NB4 (cell line): ENCODE results near the gene CMBL.

Source experiments
- DNase-seq: peaks from one replicate; pipeline ENCODE4 v3.0.0; 2010; ENCODE audit warnings: low read depth
- H3K4me3 ChIP-seq: one replicate; pipeline ENCODE4 v1.5.1; 2011; ENCODE audit warnings: mild to moderate bottlenecking, low read depth, low read length, moderate library complexity
- CTCF ChIP-seq: IDR thresholded peaks from one replicate; pipeline ENCODE4 v1.5.1; 2012; ENCODE audit warnings: low read depth, low read length
- MAX ChIP-seq: IDR thresholded peaks from 2 replicates; pipeline ENCODE4 v1.6.1; 2011; ENCODE audit warnings: low read depth, low read length
- MYC ChIP-seq: IDR thresholded peaks from 2 replicates; pipeline ENCODE4 v1.6.1; 2011; ENCODE audit warnings: low read depth, low read length
- POLR2A ChIP-seq: IDR thresholded peaks from 2 replicates; pipeline ENCODE4 v1.6.1; 2011; ENCODE audit warnings: mild to moderate bottlenecking; ENCODE audit not compliant: insufficient read length; ENCODE audit errors: extremely low read depth

Gene CMBL

GRCh38 chr5:10334831-10335230 is 27.1 kb upstream of the CMBL start:
- no peak overlapping the region for H3K4me3 ChIP-seq
- TF ChIP-seq CTCF (no peak), POLR2A (no peak), MAX (0 out of 2 replicates have a peak, but pooled peaks have one; percentile 4), MYC (no peak)
- DNase-seq: peak; percentile 55

DNA sequence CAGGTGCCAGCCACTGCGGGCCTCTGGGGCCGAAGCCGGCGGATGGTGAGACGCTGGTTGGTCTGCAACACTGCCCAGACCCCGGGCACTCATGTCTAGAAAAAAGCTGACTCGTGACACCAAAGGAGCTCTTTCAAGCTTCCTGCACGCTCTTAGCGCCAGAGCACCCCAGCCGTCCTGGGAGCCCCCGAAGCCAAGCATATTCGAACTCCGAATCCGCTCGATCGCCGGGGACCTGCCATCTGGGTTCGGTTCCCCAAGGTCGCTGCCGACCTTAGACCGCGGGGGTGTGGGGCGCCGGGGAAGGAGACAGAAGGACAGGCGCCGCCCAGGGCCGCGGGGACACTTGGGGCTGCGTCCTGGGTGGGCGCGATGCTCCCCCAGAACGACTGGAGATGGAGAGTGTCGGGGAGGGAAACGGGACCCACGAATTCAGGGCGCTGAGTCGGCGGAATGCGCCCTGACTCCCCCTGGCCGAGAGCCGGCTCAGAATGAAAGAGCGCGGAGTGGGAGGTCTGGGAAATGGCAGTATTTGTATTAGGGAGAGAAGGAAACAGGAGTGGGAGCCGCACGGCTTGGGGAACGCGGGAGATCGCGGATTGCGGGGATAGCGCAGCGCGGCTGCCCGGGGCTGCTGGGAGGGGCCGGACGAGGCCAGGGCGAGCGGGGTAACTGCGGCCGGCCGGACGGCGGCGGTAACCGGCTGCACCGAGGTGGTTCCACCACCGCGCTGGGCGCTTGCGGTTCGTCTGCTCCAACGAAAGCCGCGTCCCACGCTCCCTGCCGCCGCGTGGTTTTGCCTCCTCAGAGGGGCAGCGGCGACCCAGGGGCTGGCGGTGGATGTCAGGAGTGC is 25.7 kb upstream of the CMBL start:
- no peak for TF ChIP-seq POLR2A
- TF ChIP-seq MAX: no peak
- no peak for TF ChIP-seq CTCF
- TF ChIP-seq MYC: no peak
- H3K4me3 ChIP-seq: no peak overlapping the region
- peak; percentile 65 for DNase-seq

GRCh38 chr5:10332301-10332700 is 24.6 kb upstream of the CMBL start:
- H3K4me3 ChIP-seq: no peak overlapping the region
- peak; percentile 43 for DNase-seq
- TF ChIP-seq MAX (no peak), MYC (no peak), CTCF (no peak), POLR2A (no peak)

DNA sequence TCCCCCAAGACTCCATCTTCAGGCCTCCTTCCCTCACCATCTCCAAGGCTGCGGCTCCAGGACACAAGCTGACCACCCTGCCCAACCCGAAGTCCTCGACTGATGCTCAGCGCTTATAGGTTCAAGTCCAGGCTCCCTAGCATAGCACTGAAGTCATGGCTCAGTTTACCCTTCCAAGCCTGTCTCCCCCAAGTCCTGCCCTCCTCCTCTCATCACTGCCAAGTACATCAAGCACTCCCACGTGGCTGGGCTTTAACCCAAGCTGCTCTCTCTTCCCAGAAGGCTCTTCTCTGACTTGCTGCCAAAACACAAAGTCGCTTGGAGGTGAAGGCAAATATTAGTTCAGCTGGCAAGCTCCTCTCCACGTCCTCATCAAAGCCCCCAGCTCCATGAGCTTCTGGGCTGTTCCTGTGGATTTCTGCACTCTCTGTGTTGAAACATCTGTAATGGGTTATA is 23.7 kb upstream of the CMBL start:
- no peak overlapping the region for H3K4me3 ChIP-seq
- TF ChIP-seq MAX: no peak
- no peak for TF ChIP-seq CTCF
- TF ChIP-seq MYC: no peak
- no peak for TF ChIP-seq POLR2A
- no peak for DNase-seq

GRCh38 chr5:10330511-10331230 is 23.0 kb upstream of the CMBL start:
- H3K4me3 ChIP-seq: no peak overlapping the region
- no peak for DNase-seq
- TF ChIP-seq MYC (no peak), CTCF (no peak), POLR2A (no peak), MAX (no peak)
